PC-9 (cell line): ENCODE results near the gene OPN3. TPM values are rescaled to one million over a fixed set of nuclear protein-coding genes. Genes with fewer than 3 reads are reported as not detected.

Source experiments
- BruUV-seq: library from RNA; stranded (reverse); fragments of 400-500 nt; replicated peaks from 2 replicates; lab custom pipeline; 2021; lab: Mats Ljungman, UMichigan
- CTCF ChIA-PET: fragments of 300-600 bp; sonication (Branson Sonifier 250); formaldehyde crosslinking; loops from one replicate; lab custom pipeline; 2022; ENCODE audit warnings: antibody characterized with exemption; lab: Charles Lee
- POLR2A ChIA-PET: fragments of 300-600 bp; sonication (Branson Sonifier 250); formaldehyde crosslinking; loops from one replicate; lab custom pipeline; 2022; ENCODE audit warnings: antibody characterized with exemption; ENCODE audit not compliant: unreplicated experiment; lab: Charles Lee
- DNase-seq, 2 experiments: peaks; one replicate each; pipeline versions ENCODE4 v3.0.0 to v3.0.0-alpha.2; 2015 to 2022; ENCODE audit warnings: mixed read lengths in 1 of 2
- H2AFZ ChIP-seq: fragments of 200-600 bp; sonication (generic); 2 replicates; pipeline ENCODE4 v1.8.1; 2017; ENCODE audit warnings: antibody characterized with exemption
- H3F3A ChIP-seq: fragments of 200-600 bp; sonication (generic); 2 replicates; pipeline ENCODE4 v1.8.1; 2017; ENCODE audit warnings: antibody characterized with exemption, mild to moderate bottlenecking, low read depth; ENCODE audit not compliant: insufficient read depth
- H3K27ac ChIP-seq: fragments of 200-600 bp; sonication (generic); 2 replicates; pipeline ENCODE4 v1.6.1; 2016; ENCODE audit warnings: mixed run types
- H3K27me3 ChIP-seq: fragments of 200-600 bp; sonication (generic); 2 replicates; pipeline ENCODE4 v1.6.1; 2016; ENCODE audit warnings: low read depth, mixed run types; ENCODE audit not compliant: insufficient read depth
- H3K36me3 ChIP-seq: fragments of 200-600 bp; sonication (generic); 2 replicates; pipeline ENCODE4 v1.6.1; 2016; ENCODE audit warnings: low read depth, mixed run types
- H3K4me1 ChIP-seq: fragments of 200-600 bp; sonication (generic); replicated peaks from 2 replicates; pipeline ENCODE4 v1.6.1; 2016; ENCODE audit warnings: mixed run types; ENCODE audit not compliant: insufficient read depth
- H3K4me2 ChIP-seq: fragments of 200-600 bp; sonication (generic); 2 replicates; pipeline ENCODE4 v1.6.1; 2017; ENCODE audit warnings: mixed run types
- H3K4me3 ChIP-seq: fragments of 200-600 bp; sonication (generic); 2 replicates; pipeline ENCODE4 v1.6.1; 2016; ENCODE audit warnings: mixed run types
- H3K79me2 ChIP-seq: fragments of 200-600 bp; sonication (generic); 2 replicates; pipeline ENCODE4 v1.6.1; 2017; ENCODE audit warnings: low read depth, mixed run types
- H3K9me2 ChIP-seq: fragments of 200-600 bp; sonication (generic); 2 replicates; pipeline ENCODE4 v1.8.1; 2017; ENCODE audit warnings: mild to moderate bottlenecking; ENCODE audit not compliant: insufficient read depth
- H3K9me3 ChIP-seq: fragments of 200-600 bp; sonication (generic); 2 replicates; pipeline ENCODE4 v1.8.1; 2016; ENCODE audit warnings: low read depth; ENCODE audit not compliant: insufficient read depth
- H4K20me1 ChIP-seq: fragments of 200-600 bp; sonication (generic); 2 replicates; pipeline ENCODE4 v1.8.1; 2017; ENCODE audit not compliant: insufficient read depth
- EZH2 ChIP-seq: fragments of 200-600 bp; sonication (generic); IDR thresholded peaks from 2 replicates; pipeline ENCODE4 v1.8.0; 2017; ENCODE audit warnings: antibody characterized with exemption, low read depth
- intact Hi-C: fragments of 100-400 bp; cut with micrococcal nuclease; formaldehyde crosslinking; loops from one replicate; pipeline ENCODE4 v1.10.0; 2022; ENCODE audit not compliant: unreplicated experiment
- total RNA-seq: library from RNA; stranded (reverse); gene quantifications from 2 replicates; pipeline ENCODE4 v1.2.3, GENCODE V29; 2021
- TF ChIP-seq, protein P1 (sequence below): fragments of 200-600 bp; sonication (generic); conservative IDR thresholded peaks from 2 replicates; pipeline ENCODE4 v1.6.1; 2017; ENCODE audit warnings: mixed run types, antibody characterized with exemption, mild to moderate bottlenecking, moderate library complexity

Gene OPN3
- total RNA-seq, 1 experiment from 2014 or later = 62.7 TPM

DNA sequence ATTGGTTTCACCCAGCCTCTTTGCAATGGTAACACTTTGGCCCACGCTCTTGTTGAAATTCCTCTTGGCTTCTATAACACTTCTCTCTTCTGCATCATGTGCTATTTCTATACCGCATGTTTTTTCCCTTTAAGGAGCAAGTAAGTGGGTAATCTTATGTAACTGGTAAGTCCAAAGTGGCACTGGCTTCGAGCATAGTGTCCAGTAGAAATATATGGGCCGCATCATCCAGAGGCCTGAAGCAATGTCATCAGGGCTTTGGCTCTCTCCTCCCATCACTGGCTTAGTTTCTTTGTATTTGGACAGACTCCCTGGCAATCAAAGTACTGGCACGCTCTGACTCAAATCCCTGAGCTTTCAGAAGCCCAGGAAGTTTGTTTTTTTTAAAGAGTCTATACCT, 17.5 kb downstream of the OPN3 start:
- H2AFZ ChIP-seq = no peak overlapping the region
- H3F3A ChIP-seq = peaks cover 21% of the 10 kb centered on the region
- no TSS peak for BruUV-seq
- no peak overlapping the region for H3K4me3 ChIP-seq
- TF ChIP-seq, protein P1, sequence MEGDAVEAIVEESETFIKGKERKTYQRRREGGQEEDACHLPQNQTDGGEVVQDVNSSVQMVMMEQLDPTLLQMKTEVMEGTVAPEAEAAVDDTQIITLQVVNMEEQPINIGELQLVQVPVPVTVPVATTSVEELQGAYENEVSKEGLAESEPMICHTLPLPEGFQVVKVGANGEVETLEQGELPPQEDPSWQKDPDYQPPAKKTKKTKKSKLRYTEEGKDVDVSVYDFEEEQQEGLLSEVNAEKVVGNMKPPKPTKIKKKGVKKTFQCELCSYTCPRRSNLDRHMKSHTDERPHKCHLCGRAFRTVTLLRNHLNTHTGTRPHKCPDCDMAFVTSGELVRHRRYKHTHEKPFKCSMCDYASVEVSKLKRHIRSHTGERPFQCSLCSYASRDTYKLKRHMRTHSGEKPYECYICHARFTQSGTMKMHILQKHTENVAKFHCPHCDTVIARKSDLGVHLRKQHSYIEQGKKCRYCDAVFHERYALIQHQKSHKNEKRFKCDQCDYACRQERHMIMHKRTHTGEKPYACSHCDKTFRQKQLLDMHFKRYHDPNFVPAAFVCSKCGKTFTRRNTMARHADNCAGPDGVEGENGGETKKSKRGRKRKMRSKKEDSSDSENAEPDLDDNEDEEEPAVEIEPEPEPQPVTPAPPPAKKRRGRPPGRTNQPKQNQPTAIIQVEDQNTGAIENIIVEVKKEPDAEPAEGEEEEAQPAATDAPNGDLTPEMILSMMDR = no peak
- TF ChIP-seq EZH2 = no peak
- no peaks in the 10 kb centered on the region for H3K9me3 ChIP-seq
- peaks cover 6% of the 10 kb centered on the region for H3K79me2 ChIP-seq
- intact Hi-C loops = no loop called here
- no peaks in the 10 kb centered on the region for H3K9me2 ChIP-seq
- no peak overlapping the region for H3K27ac ChIP-seq
- H3K36me3 ChIP-seq = peaks cover 13% of the 10 kb centered on the region
- ChIA-PET POLR2A (interaction anchor here (0.6 kb wide), 1 partner anchor 12 kb away, joined by 3 read pairs; no protein-coding TSS in a partner anchor), CTCF (no interaction called here)
- no peak overlapping the region for H3K4me2 ChIP-seq
- H3K4me1 ChIP-seq = peaks cover 25% of the 10 kb centered on the region
- no peaks in the 10 kb centered on the region for H3K27me3 ChIP-seq
- H4K20me1 ChIP-seq = no peaks in the 10 kb centered on the region; the same call in 1 of the 2 replicates
- DNase-seq = no peak

DNA sequence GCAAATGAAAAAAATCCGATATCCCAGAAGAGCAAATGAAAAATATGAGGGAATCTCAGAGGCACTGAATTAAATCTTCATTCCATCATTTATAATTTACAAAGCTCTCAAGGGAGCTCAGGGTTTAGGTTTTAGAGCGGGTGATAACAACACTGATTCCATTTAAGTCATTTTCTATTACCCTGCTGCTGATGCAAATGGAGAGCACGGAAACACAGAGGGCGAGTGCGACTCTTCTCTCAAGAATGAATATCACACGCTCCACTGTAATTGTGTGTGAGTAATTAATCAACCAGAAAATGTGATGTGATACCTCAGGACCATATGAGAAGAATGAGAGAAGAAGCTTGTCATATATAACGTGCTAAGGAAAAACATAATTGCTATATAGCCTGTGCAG, 22.7 kb downstream of the OPN3 start:
- no peaks in the 10 kb centered on the region for H3F3A ChIP-seq
- no peaks in the 10 kb centered on the region for H3K9me2 ChIP-seq
- H2AFZ ChIP-seq = no peak overlapping the region
- H3K4me1 ChIP-seq = peaks cover 21% of the 10 kb centered on the region
- no peak overlapping the region for H3K4me3 ChIP-seq
- H3K9me3 ChIP-seq = no peaks in the 10 kb centered on the region
- POLR2A ChIA-PET = no interaction called here
- H3K27me3 ChIP-seq = no peaks in the 10 kb centered on the region
- peaks cover 5% of the 10 kb centered on the region for H3K36me3 ChIP-seq
- no peak for TF ChIP-seq EZH2
- TF ChIP-seq, protein P1 = no peak
- no peaks in the 10 kb centered on the region; the same call in 1 of the 2 replicates for H4K20me1 ChIP-seq
- intact Hi-C loops = no loop called here
- CTCF ChIA-PET = interaction anchor here (0.8 kb wide), 1 partner anchor 10 kb away, joined by 3 read pairs; no protein-coding TSS in a partner anchor
- no peak for DNase-seq
- H3K4me2 ChIP-seq = no peak overlapping the region
- H3K27ac ChIP-seq = no peak overlapping the region
- no peaks in the 10 kb centered on the region for H3K79me2 ChIP-seq
- no TSS peak for BruUV-seq

DNA sequence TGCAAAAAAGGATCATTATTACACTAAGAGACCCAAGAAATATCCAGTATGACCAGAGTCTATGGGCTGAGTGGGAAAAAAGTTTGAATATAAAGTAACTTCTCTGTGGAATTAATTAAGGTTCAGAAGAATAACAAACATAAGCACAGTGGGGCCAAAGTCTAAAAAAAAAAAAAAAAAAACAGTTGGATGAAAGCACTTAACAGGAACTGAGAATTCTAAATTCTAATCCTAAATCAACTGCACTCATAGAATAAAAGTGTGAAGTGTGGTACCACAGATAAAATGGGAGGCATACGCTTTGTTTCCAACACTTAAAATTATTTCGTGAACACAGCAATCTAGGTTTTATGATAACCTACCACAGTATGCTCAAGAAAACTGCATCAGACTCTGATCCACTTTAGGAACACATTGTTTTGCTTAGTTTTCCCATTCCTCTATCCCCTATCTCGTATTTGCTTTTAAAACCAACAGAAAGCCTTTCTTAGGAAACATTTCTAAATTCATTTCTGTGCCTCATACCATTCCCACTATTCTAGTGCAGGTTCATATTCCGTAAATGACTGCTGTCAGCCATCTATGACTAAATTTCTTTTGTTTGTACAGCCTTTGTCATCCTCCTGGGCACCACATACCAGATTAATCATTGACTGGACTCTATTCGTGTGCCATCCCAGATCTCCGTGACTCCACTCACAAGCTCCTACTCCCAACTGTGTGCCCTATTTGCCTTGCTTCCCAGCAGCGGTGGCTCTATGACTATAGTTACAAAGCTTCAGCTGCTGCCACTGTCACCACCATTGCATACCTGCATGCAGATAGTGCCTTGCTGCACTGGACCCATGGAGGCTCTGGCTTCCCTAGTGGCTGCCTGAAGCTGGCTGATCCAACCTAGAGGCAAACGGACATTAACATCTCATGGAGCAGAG, 24.9 kb downstream of the OPN3 start:
- CTCF ChIA-PET = interaction anchor here (0.6 kb wide), 1 partner anchor 1591 kb away, joined by 6 read pairs; no protein-coding TSS in a partner anchor

More for the DNA sequence above, 24.9 kb downstream of the OPN3 start:
- no TSS peak for BruUV-seq
- TF ChIP-seq, protein P1 = no peak
- no peak for TF ChIP-seq EZH2
- H3K27ac ChIP-seq = no peak overlapping the region; the same call in 1 of the 2 replicates
- DNase-seq = no peak
- H3F3A ChIP-seq = no peaks in the 10 kb centered on the region
- H3K79me2 ChIP-seq = no peaks in the 10 kb centered on the region
- H3K27me3 ChIP-seq = no peaks in the 10 kb centered on the region
- no peaks in the 10 kb centered on the region; the same call in 1 of the 2 replicates for H3K36me3 ChIP-seq
- H2AFZ ChIP-seq = no peak overlapping the region
- no peak overlapping the region for H3K4me2 ChIP-seq
- no peak overlapping the region for H3K4me3 ChIP-seq
- H3K9me2 ChIP-seq = no peaks in the 10 kb centered on the region
- H4K20me1 ChIP-seq = no peaks in the 10 kb centered on the region
- POLR2A ChIA-PET = interaction anchor here (0.5 kb wide), 1 partner anchor 69 kb away, joined by 3 read pairs; no protein-coding TSS in a partner anchor
- intact Hi-C loops = no loop called here
- no peaks in the 10 kb centered on the region for H3K9me3 ChIP-seq
- H3K4me1 ChIP-seq = peaks cover 42% of the 10 kb centered on the region
